CD4-positive, CD25-positive, alpha-beta regulatory T cell (primary cell): ENCODE data around the gene EPHA8. TPM values are rescaled to one million over a fixed set of nuclear protein-coding genes. Genes with fewer than 3 reads are reported as not detected.

Experiments used
- ATAC-seq, 2 donors: fragments of 150-1000 bp; cut with Tn5 transposase; one replicate each; pipeline ENCODE4 v1.10.0; 2021; ENCODE audit warnings: low read depth in 2 of 2, moderate number of reproducible peaks in 2 of 2, moderate library complexity in 1 of 2
- DNase-seq, 3 donors: peaks; one replicate each; pipeline versions ENCODE4 v3.0.0 to v3.0.0-alpha.2; 2012 to 2022; ENCODE audit warnings: mixed read lengths in 1 of 3
- H3K27ac ChIP-seq: one replicate; pipeline ENCODE4 v1.7.0; 2013; ENCODE audit warnings: mild to moderate bottlenecking, low read length; ENCODE audit not compliant: insufficient read depth, poor library complexity, severe bottlenecking
- H3K27me3 ChIP-seq: one replicate; pipeline ENCODE4 v1.7.0; 2013; ENCODE audit warnings: low read length; ENCODE audit not compliant: control insufficient read depth, insufficient read depth
- H3K36me3 ChIP-seq: one replicate; pipeline ENCODE4 v1.7.0; 2013; ENCODE audit warnings: mild to moderate bottlenecking, low read length, moderate library complexity; ENCODE audit not compliant: control insufficient read depth, insufficient read depth
- H3K4me1 ChIP-seq: 2 replicates; pipeline ENCODE4 v1.7.0; 2013; ENCODE audit warnings: mild to moderate bottlenecking, low read length; ENCODE audit not compliant: insufficient read depth, control insufficient read depth, poor library complexity, severe bottlenecking
- H3K4me3 ChIP-seq: one replicate; pipeline ENCODE4 v1.7.0; 2013; ENCODE audit warnings: low read depth, mild to moderate bottlenecking, low read length, moderate library complexity
- H3K9me3 ChIP-seq, 2 experiments: 1 replicate in 1 of 2; 2 replicates in 1 of 2; pipeline ENCODE4 v1.7.0; 2013; ENCODE audit warnings: low read length in 2 of 2, mild to moderate bottlenecking in 1 of 2, moderate library complexity in 1 of 2; ENCODE audit not compliant: control insufficient read depth in 2 of 2
- H3K27ac Mint-ChIP-seq, 3 donors: one replicate each; pipeline ENCODE4 v1.8.0; 2020 to 2022; ENCODE audit warnings: mild to moderate bottlenecking in 3 of 3, mixed read lengths in 3 of 3, moderate library complexity in 2 of 3
- H3K27me3 Mint-ChIP-seq: one replicate; pipeline ENCODE4 v1.8.0; 2022; ENCODE audit warnings: mild to moderate bottlenecking, mixed read lengths
- H3K36me3 Mint-ChIP-seq: one replicate; pipeline ENCODE4 v1.8.0; 2020; ENCODE audit warnings: mixed read lengths
- H3K4me1 Mint-ChIP-seq, 4 donors: one replicate each; pipeline ENCODE4 v1.8.0; 2020 to 2022; ENCODE audit warnings: mixed read lengths in 4 of 4, mild to moderate bottlenecking in 1 of 4
- H3K4me3 Mint-ChIP-seq, 4 donors: one replicate each; pipeline ENCODE4 v1.8.0; 2020 to 2022; ENCODE audit warnings: mild to moderate bottlenecking in 4 of 4, mixed read lengths in 4 of 4, moderate library complexity in 3 of 4
- H3K9me3 Mint-ChIP-seq, 7 donors: one replicate each; pipeline ENCODE4 v1.8.0; 2020 to 2022; ENCODE audit warnings: mixed read lengths in 7 of 7, mild to moderate bottlenecking in 3 of 7, moderate library complexity in 2 of 7
- polyA plus RNA-seq, 4 donors: library from polyadenylated mRNA; unstranded; fragments of 300-500 nt; fragmentation: Illumina TruSeq; gene quantifications; one replicate each; pipeline ENCODE4 v1.2.3, GENCODE V29; 2021
- total RNA-seq: library from RNA; stranded (reverse); gene quantifications from one replicate; pipeline ENCODE4 v1.2.3, GENCODE V29; 2022

Gene EPHA8
- total and polyA plus RNA-seq, 5 donors from 2014 or later = not detected

- Mint-ChIP-seq H3K36me3 (no peaks in the 10 kb centered on the region), H3K27me3 (peaks cover 8% of the 10 kb centered on the region), H3K4me3 (no peak overlapping the region), H3K4me1 (peaks cover 0 to 2% (median 0%) of the 10 kb centered on the region in 4 donors), H3K27ac (no peak overlapping the region), H3K9me3 (no peaks in the 10 kb centered on the region)
- Histone ChIP-seq H3K36me3 (no peaks in the 10 kb centered on the region), H3K9me3 (no peaks in the 10 kb centered on the region), H3K4me3 (no peak overlapping the region), H3K4me1 (peaks cover 5% of the 10 kb centered on the region), H3K27me3 (no peaks in the 10 kb centered on the region), H3K27ac (no peak overlapping the region)
- DNase-seq (no peak), ATAC-seq (no peak)
These were observed 80.6 kb downstream of the EPHA8 start for GRCh38 chr1:22643928-22644327.

GRCh38 chr1:22645931-22646330 lies 82.6 kb downstream of the EPHA8 start:
- H3K27ac Mint-ChIP-seq = no peak overlapping the region
- H3K4me1 ChIP-seq = peaks cover 5% of the 10 kb centered on the region
- no peak overlapping the region for H3K4me3 Mint-ChIP-seq
- H3K4me1 Mint-ChIP-seq = peaks cover 0 to 2% (median 0%) of the 10 kb centered on the region in 4 donors
- H3K4me3 ChIP-seq = no peak overlapping the region
- H3K36me3 ChIP-seq = no peaks in the 10 kb centered on the region
- H3K36me3 Mint-ChIP-seq = no peaks in the 10 kb centered on the region
- no peaks in the 10 kb centered on the region for H3K9me3 Mint-ChIP-seq
- no peak for ATAC-seq
- no peak for DNase-seq
- H3K27ac ChIP-seq = no peak overlapping the region
- peaks cover 4% of the 10 kb centered on the region for H3K27me3 Mint-ChIP-seq
- H3K9me3 ChIP-seq = no peaks in the 10 kb centered on the region
- no peaks in the 10 kb centered on the region for H3K27me3 ChIP-seq

- H3K9me3 ChIP-seq = no peaks in the 10 kb centered on the region
- ATAC-seq (no peak), DNase-seq (no peak)
- H3K4me1 Mint-ChIP-seq = no peaks in the 10 kb centered on the region
- no peak overlapping the region for H3K27ac ChIP-seq
- no peaks in the 10 kb centered on the region for H3K36me3 ChIP-seq
- H3K27me3 ChIP-seq = no peaks in the 10 kb centered on the region
- H3K36me3 Mint-ChIP-seq = no peaks in the 10 kb centered on the region
- no peak overlapping the region for H3K4me3 ChIP-seq
- H3K4me3 Mint-ChIP-seq = no peak overlapping the region
- H3K27me3 Mint-ChIP-seq = peaks cover 4% of the 10 kb centered on the region
- no peak overlapping the region for H3K27ac Mint-ChIP-seq
- no peaks in the 10 kb centered on the region for H3K9me3 Mint-ChIP-seq
- H3K4me1 ChIP-seq = peaks cover 5% of the 10 kb centered on the region
These were observed 83.1 kb downstream of the EPHA8 start for GRCh38 chr1:22646384-22646783.

DNA sequence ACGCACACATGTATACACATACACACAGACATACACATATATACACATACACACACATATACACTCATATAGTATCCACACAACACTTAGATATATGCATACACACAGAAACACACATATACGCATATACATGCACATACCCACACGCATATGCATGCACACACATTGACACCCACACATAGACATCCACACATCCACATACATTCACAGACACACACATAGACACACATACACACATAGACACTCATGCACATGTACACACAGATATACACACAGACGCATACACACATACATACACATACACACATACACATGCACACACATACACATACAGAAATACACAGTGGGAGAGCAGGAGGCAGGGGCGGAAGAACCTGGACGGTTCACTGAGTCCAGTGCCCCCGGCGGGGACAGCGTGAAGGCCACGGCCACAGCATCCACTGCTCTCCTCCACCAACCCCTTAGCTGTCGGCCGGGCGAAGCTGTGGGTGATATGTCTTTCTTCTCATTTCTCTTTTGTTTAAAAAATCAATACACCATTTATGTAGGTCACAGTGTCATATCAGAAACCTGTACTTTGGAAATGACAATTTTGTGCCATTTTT lies 86.9 kb downstream of the EPHA8 start:
- Mint-ChIP-seq H3K27ac (peak overlapping the region in 1 of 3 donors; percentile 22), H3K36me3 (no peaks in the 10 kb centered on the region), H3K4me1 (no peaks in the 10 kb centered on the region), H3K4me3 (no peak overlapping the region), H3K9me3 (peaks cover 0 to 1% (median 0%) of the 10 kb centered on the region in 7 donors), H3K27me3 (peaks cover 4% of the 10 kb centered on the region)
- no peaks in the 10 kb centered on the region for H3K9me3 ChIP-seq
- no peak overlapping the region for H3K27ac ChIP-seq
- ATAC-seq (no peak), DNase-seq (no peak)
- no peaks in the 10 kb centered on the region for H3K4me1 ChIP-seq
- H3K27me3 ChIP-seq = no peaks in the 10 kb centered on the region
- no peak overlapping the region for H3K4me3 ChIP-seq
- no peaks in the 10 kb centered on the region for H3K36me3 ChIP-seq

- H3K27me3 ChIP-seq = no peaks in the 10 kb centered on the region
- no peak overlapping the region for H3K27ac ChIP-seq
- no peaks in the 10 kb centered on the region for H3K4me1 ChIP-seq
- Mint-ChIP-seq H3K27me3 (peaks cover 7% of the 10 kb centered on the region), H3K4me3 (no peak overlapping the region), H3K36me3 (no peaks in the 10 kb centered on the region), H3K27ac (no peak overlapping the region), H3K4me1 (no peaks in the 10 kb centered on the region), H3K9me3 (peaks cover 0 to 1% (median 0%) of the 10 kb centered on the region in 7 donors)
- no peak for DNase-seq
- no peak overlapping the region for H3K4me3 ChIP-seq
- no peak for ATAC-seq
- H3K9me3 ChIP-seq = no peaks in the 10 kb centered on the region
- H3K36me3 ChIP-seq = no peaks in the 10 kb centered on the region
These were observed 88.9 kb downstream of the EPHA8 start for GRCh38 chr1:22651941-22652856.

- H3K27ac ChIP-seq = no peak within 1 kb of the TSS
- Mint-ChIP-seq H3K27ac (no peak within 1 kb of the TSS), H3K4me1 (no peaks in the 10 kb centered on the region), H3K36me3 (no peaks in the 10 kb centered on the region), H3K27me3 (peaks cover 10% of the 10 kb centered on the region), H3K4me3 (no peak within 1 kb of the TSS), H3K9me3 (peaks cover 0 to 1% (median 0%) of the 10 kb centered on the region in 7 donors)
- DNase-seq (no peak), ATAC-seq (no peak)
- no peaks in the 10 kb centered on the region for H3K27me3 ChIP-seq
- H3K36me3 ChIP-seq = no peaks in the 10 kb centered on the region
- H3K9me3 ChIP-seq = no peaks in the 10 kb centered on the region
- H3K4me1 ChIP-seq = no peaks in the 10 kb centered on the region
- no peak within 1 kb of the TSS for H3K4me3 ChIP-seq
These were observed 89.6 kb downstream of the EPHA8 start, which contains the start of gene C1QB for GRCh38 chr1:22652881-22653316. TSS of gene C1QB (plus strand) at chr1:22653236. CDS start at chr1:22659463, 6,227 bp downstream.
